Keratinocyte (primary cell): ENCODE data around the gene GRAMD1C.

Experiments
- CTCF ChIP-seq, 3 experiments: IDR thresholded peaks in 1 of 3; conservative IDR thresholded peaks in 1 of 3; optimal IDR thresholded peaks in 1 of 3; 2 replicates in 2 of 3; 3 replicates in 1 of 3; pipeline versions ENCODE3 to v1.5.1; 2011; ENCODE audit warnings: low read length in 3 of 3, mild to moderate bottlenecking in 3 of 3, moderate library complexity in 2 of 3, control low read depth in 1 of 3, inconsistent platforms in 1 of 3; ENCODE audit not compliant: insufficient read depth in 2 of 3; ENCODE audit errors: extremely low read depth in 1 of 3
- EZH2 ChIP-seq: IDR thresholded peaks from one replicate; pipeline ENCODE4 v1.6.1; 2012; ENCODE audit warnings: inconsistent platforms, mild to moderate bottlenecking, low read length, moderate library complexity

DNA sequence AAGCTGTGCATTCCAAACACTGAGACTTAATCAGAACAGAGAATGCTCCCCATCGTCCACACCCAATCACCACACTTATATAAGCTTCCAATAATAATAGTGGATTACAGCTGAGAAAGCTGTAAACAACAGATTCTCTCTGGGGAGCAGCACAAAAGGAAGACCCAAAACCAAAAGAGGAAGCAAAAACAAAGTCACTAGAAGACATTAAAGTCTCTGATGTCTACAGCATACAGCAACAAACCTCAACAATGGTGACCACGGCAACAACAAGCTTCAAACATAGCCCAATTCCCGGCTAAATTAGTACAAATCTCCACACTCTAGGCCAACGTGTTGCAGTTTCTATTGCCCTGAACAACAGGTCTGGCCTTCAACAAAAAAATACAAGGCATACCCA lies 147.0 kb downstream of the GRAMD1C start:
- TF ChIP-seq CTCF (optimal IDR thresholded peaks at IDR 0.05 in 1 of 3, IDR thresholded peaks at IDR 0.05 in 1 of 3, conservative IDR thresholded peaks at IDR 0.05 in 1 of 3; ENCODE audit: extremely low read depth in 1 of 3, insufficient read depth in 2 of 3, low read length in 3 of 3) (no peak), EZH2 (no peak)
